ENCODE data around the gene OR10A2. TPM values are rescaled to one million over a fixed set of nuclear protein-coding genes. Genes with fewer than 3 reads are reported as not detected.

Gene OR10A2
- polyA plus RNA-seq, 4 donors: 0.03 TPM; not detected in 3

GRCh38 chr11:6920702-6921101 lies 57.8 kb downstream of the OR10A2 start, which contains the start of gene OR2D3:
Gene OR2D3, plus strand, starts transcription at chr11:6921002. Its CDS starts 0 bp downstream, at chr11:6921002.
- FAIRE-seq (no peak), DNase-seq (no peak)
- H3K27me3 ChIP-seq (ENCODE audit: control insufficient read depth in 3 of 3, insufficient read depth in 3 of 3, low read length in 3 of 3): no peaks in the 10 kb centered on the region
- WGBS, 3 donors: 94 to 96% (median 94%) methylated on average over 1 of the region's 1 CpG
- no peak within 1 kb of the TSS for H3K27ac ChIP-seq (ENCODE audit: low read depth in 1 of 3, low read length in 2 of 3)
- no peaks in the 10 kb centered on the region for H3K9me3 ChIP-seq (ENCODE audit: control insufficient read depth in 2 of 2, insufficient read depth in 1 of 2, low read depth in 1 of 2, low read length in 1 of 2)
- no peaks in the 10 kb centered on the region for H3K4me1 ChIP-seq (ENCODE audit: control insufficient read depth in 3 of 3, insufficient read depth in 2 of 3, low read depth in 1 of 3, low read length in 2 of 3)
- no peaks in the 10 kb centered on the region for H3K36me3 ChIP-seq (ENCODE audit: control insufficient read depth in 3 of 3, insufficient read depth in 2 of 3, low read depth in 1 of 3, low read length in 3 of 3)
- H3K4me3 ChIP-seq (ENCODE audit: low read depth in 1 of 3, low read length in 3 of 3): no peak within 1 kb of the TSS

Other genes with a start within 250 kb of the OR10A2 start
- 100 to 1,000 TPM in 1 of 4 donors, 10 to 100 TPM in 3; 25.4 to 429 (median 34.7) TPM for gene TPP1, start 243.6 kb upstream of the OR10A2 start, polyA plus RNA-seq
- gene DCHS1, start 207.2 kb upstream of the OR10A2 start, polyA plus RNA-seq: 10 to 100 TPM in 1 of 4 donors, 1 to 10 TPM in 1, under 1 TPM in 2; under 0.01 to 10.7 (median 3.6) TPM
- 10 to 100 TPM; 17.8 to 64.5 (median 34.2) TPM for gene MRPL17, start 179.7 kb upstream of the OR10A2 start, polyA plus RNA-seq
- under 1 TPM in 2 of 4 donors, not detected in 2; 0.07 to 0.09 TPM for gene OR2AG2, start 91.1 kb upstream of the OR10A2 start, polyA plus RNA-seq
- gene OR2AG1, start 80.0 kb upstream of the OR10A2 start, polyA plus RNA-seq: under 1 TPM in 1 of 4 donors, not detected in 3; 0.01 TPM
- under 1 TPM in 1 of 4 donors, not detected in 3; 0.03 TPM for gene OR6A2, start 63.4 kb upstream of the OR10A2 start, polyA plus RNA-seq
- gene OR10A5, start 17.4 kb upstream of the OR10A2 start, polyA plus RNA-seq: not detected
- not detected for gene OR10A4, start 13.6 kb downstream of the OR10A2 start, polyA plus RNA-seq
- gene OR2D2, start 29.4 kb downstream of the OR10A2 start, polyA plus RNA-seq: not detected
- not detected for gene OR2D3, start 57.9 kb downstream of the OR10A2 start, polyA plus RNA-seq
- 1 to 10 TPM in 2 of 4 donors, under 1 TPM in 2; 0.45 to 7.1 (median 1.4) TPM for gene ZNF215, start 63.4 kb downstream of the OR10A2 start, polyA plus RNA-seq
- gene ZNF214, start 157.3 kb downstream of the OR10A2 start, polyA plus RNA-seq: 1 to 10 TPM in 1 of 4 donors, under 1 TPM in 2, not detected in 1; 0.27 to 6.8 (median 0.97) TPM
- gene NLRP14, start 157.4 kb downstream of the OR10A2 start, polyA plus RNA-seq: under 1 TPM in 2 of 4 donors, not detected in 2; 0.03 to 0.97 TPM
- under 1 TPM in 2 of 4 donors, not detected in 2; 0.06 to 0.47 TPM for gene RBMXL2, start 225.9 kb downstream of the OR10A2 start, polyA plus RNA-seq

Data from small intestine (tissue), 7 donors.